HepG2 (cell line): ENCODE data around the gene GUCY1B1. TPM values are rescaled to one million over a fixed set of nuclear protein-coding genes. Genes with fewer than 3 reads are reported as not detected.

Experiments
- ATAC-seq: fragments of 200-7000 bp; cut with Tn5 transposase; 3 replicates; pipeline ENCODE4 v1.9.1; 2020; ENCODE audit warnings: mild to moderate bottlenecking, moderate library complexity
- BruUV-seq: library from RNA; stranded (reverse); fragments of 400-500 nt; replicated peaks from 2 replicates; lab custom pipeline; 2021; lab: Mats Ljungman, UMichigan
- CTCF ChIA-PET: fragments of 300-600 bp; formaldehyde crosslinking; extraction: SDS; loops from one replicate; lab custom pipeline; 2021; ENCODE audit warnings: low total read pairs, inconsistent platforms, low intra/inter-chr PET ratio; lab: Yijun Ruan, JAX
- POLR2A ChIA-PET: fragments of 350-600 bp; sonication (Branson Sonifier 250); formaldehyde crosslinking; loops from one replicate; lab custom pipeline; 2020; ENCODE audit warnings: antibody characterized with exemption, inconsistent platforms; lab: Yijun Ruan, JAX
- DNase-seq: peaks from one replicate; pipeline ENCODE4 v3.0.0-alpha.2; 2015; ENCODE audit warnings: low spot score
- FAIRE-seq: peaks from 3 replicates; lab custom pipeline; 2011; peaks lifted over from hg19 to GRCh38; lab: Jason Lieb, UNC
- H2AFZ ChIP-seq: one replicate; pipeline ENCODE4 v1.6.1; 2011; ENCODE audit warnings: low read length, inconsistent platforms
- H3K27ac ChIP-seq: fragments of 300-600 bp; 3 replicates; pipeline ENCODE4 v1.8.0; 2011; ENCODE audit warnings: mixed run types, mild to moderate bottlenecking, mixed read lengths, low read length, inconsistent platforms; ENCODE audit not compliant: insufficient read depth; ENCODE audit errors: extremely low read length
- H3K27me3 ChIP-seq, 2 experiments: fragments of 200-600 bp in 1 of 2; 2 replicates in 1 of 2; 3 replicates in 1 of 2; pipeline versions ENCODE4 v1.6.0 to v1.8.0; 2011; ENCODE audit warnings: low read length in 2 of 2, mild to moderate bottlenecking in 2 of 2, moderate library complexity in 2 of 2, inconsistent platforms in 1 of 2; ENCODE audit not compliant: insufficient read depth in 2 of 2, control insufficient read depth in 1 of 2
- H3K36me3 ChIP-seq, 2 experiments: fragments of 200-600 bp in 1 of 2; replicated peaks in 1 of 2; 2 replicates in 1 of 2; 3 replicates in 1 of 2; pipeline versions ENCODE4 v1.5.1 to v1.8.0; 2011; ENCODE audit warnings: low read length in 2 of 2, inconsistent platforms in 1 of 2; ENCODE audit not compliant: insufficient read depth in 2 of 2, control insufficient read depth in 1 of 2
- H3K4me1 ChIP-seq: 2 replicates; pipeline ENCODE4 v1.5.1; 2012; ENCODE audit warnings: low read length, inconsistent platforms; ENCODE audit not compliant: insufficient read depth
- H3K4me2 ChIP-seq: 2 replicates; pipeline ENCODE4 v1.6.0; 2011; ENCODE audit warnings: low read depth, low read length, inconsistent platforms
- H3K4me3 ChIP-seq, 3 experiments: fragments of 200-600 bp in 1 of 3; sonication (generic), shearing (Covaris generic) in 1 of 3; replicated peaks in 1 of 3; 2 replicates each; pipeline ENCODE4 v1.5.1; 2011 to 2016; ENCODE audit warnings: low read length in 3 of 3, inconsistent platforms in 2 of 3, low read depth in 2 of 3, mild to moderate bottlenecking in 2 of 3, control low read depth in 1 of 3, mixed read lengths in 1 of 3; ENCODE audit not compliant: insufficient read depth in 1 of 3
- H3K79me2 ChIP-seq: one replicate; pipeline ENCODE4 v1.6.1; 2011; ENCODE audit warnings: low read length, inconsistent platforms; ENCODE audit not compliant: insufficient read depth
- H3K9ac ChIP-seq: 2 replicates; pipeline ENCODE4 v1.6.0; 2011; ENCODE audit warnings: mild to moderate bottlenecking, low read depth, low read length, inconsistent platforms; ENCODE audit not compliant: insufficient read depth
- H3K9me3 ChIP-seq: 2 replicates; pipeline ENCODE4 v1.5.1; 2012; ENCODE audit warnings: mild to moderate bottlenecking, low read length
- H4K20me1 ChIP-seq: 2 replicates; pipeline ENCODE4 v1.6.0; 2011; ENCODE audit warnings: inconsistent platforms, mild to moderate bottlenecking, low read length, moderate library complexity; ENCODE audit not compliant: insufficient read depth
- SP4 ChIP-seq: sonication (generic); formaldehyde crosslinking; IDR thresholded peaks from 2 replicates; pipeline ENCODE4 v1.8.1; 2023; ENCODE audit warnings: mild to moderate bottlenecking, missing genetic modification reagents
- ZEB1 ChIP-seq: IDR thresholded peaks from 2 replicates; pipeline ENCODE4 v1.6.1; 2012; ENCODE audit warnings: mild to moderate bottlenecking, low read depth, inconsistent platforms; ENCODE audit not compliant: insufficient replicate concordance
- ZFP82 ChIP-seq: sonication (generic); formaldehyde crosslinking; IDR thresholded peaks from 2 replicates; pipeline ENCODE4 v1.5.1; 2020; ENCODE audit warnings: mild to moderate bottlenecking, missing genetic modification reagents, borderline replicate concordance
- ZNF607 ChIP-seq: sonication (generic); formaldehyde crosslinking; IDR thresholded peaks from 2 replicates; pipeline ENCODE4 v1.5.1; 2020; ENCODE audit warnings: missing genetic modification reagents, mild to moderate bottlenecking, borderline replicate concordance
- ZNF678 ChIP-seq: sonication (generic); formaldehyde crosslinking; IDR thresholded peaks from 2 replicates; pipeline ENCODE4 v1.4.0; 2020; ENCODE audit warnings: mild to moderate bottlenecking, missing genetic modification reagents
- WGBS: methylation state at CpG from one replicate; pipeline ENCODE4 v1.1.6; 2017; ENCODE audit warnings: low lambda C conversion rate; 5-methylcytosine and 5-hydroxymethylcytosine counted together
- in situ Hi-C: cut with HindIII; loops from 2 replicates; pipeline ENCODE4 v1.10.0; 2017; ENCODE audit warnings: low pct_unique_long_range_greater_than_20kb; ENCODE audit not compliant: extremely low pct_ligation_motif_present
- intact Hi-C: fragments of 100-400 bp; cut with micrococcal nuclease; formaldehyde crosslinking; loops from one replicate; pipeline ENCODE4 v1.10.0; 2022; ENCODE audit not compliant: unreplicated experiment
- polyA plus RNA-seq, 8 experiments: library from polyadenylated mRNA; depleted of rRNA in 3 of 8; stranded (reverse) in 7 of 8; unstranded in 1 of 8; fragments of >200 nt; fragmentation: Illumina TruSeq in 4 of 8; extraction: Trizol in 4 of 8; gene quantifications; 2 replicates each; pipeline versions ENCODE4 v1.2.1 to v1.2.3, GENCODE V29; 2011 to 2016; ENCODE audit warnings: low read depth in 4 of 8, missing spikeins in 1 of 8, mixed read lengths in 1 of 8; ENCODE audit not compliant: insufficient read depth in 1 of 8
- total RNA-seq, 5 experiments: library from RNA; depleted of rRNA; stranded (reverse); fragments of >200 nt; fragmentation: Illumina TruSeq; extraction: Trizol; gene quantifications; 2 replicates each; pipeline ENCODE4 v1.2.3, GENCODE V29; 2016; ENCODE audit warnings: low read depth in 1 of 5
- TF ChIP-seq, protein P1 (sequence below): sonication (generic); formaldehyde crosslinking; IDR thresholded peaks from 2 replicates; pipeline ENCODE4 v1.4.0; 2020; ENCODE audit warnings: low read depth, missing genetic modification reagents

The GUCY1B1 gene
- total and polyA plus RNA-seq, 2 of the 13 experiments (the other 11 are each of a cell fraction or from before 2014, with no cell fraction given): not detected

DNA sequence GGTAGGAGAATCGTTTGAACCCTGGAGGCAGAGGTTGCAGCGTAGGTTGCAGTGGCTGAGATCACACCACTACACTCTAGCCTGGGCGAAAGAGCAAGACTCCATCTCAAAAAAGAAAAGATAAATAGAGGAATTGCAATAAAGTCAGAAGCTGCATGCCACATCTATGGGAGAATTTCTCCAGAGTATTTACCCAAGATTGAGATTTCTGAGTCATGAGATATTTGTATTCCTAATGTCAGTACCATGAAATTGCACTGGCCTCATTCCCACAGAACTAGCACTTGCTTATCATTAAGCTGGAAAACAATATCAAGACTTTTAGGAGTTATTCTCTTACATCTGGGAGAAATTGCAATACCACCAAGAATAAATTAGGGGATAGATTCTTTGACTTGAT, 69.8 kb downstream of the GUCY1B1 start:
- CTCF ChIA-PET: no interaction called here
- Histone ChIP-seq H3K27ac (no peak overlapping the region), H3K4me2 (no peak overlapping the region), H3K9me3 (no peaks in the 10 kb centered on the region), H3K36me3 (no peaks in the 10 kb centered on the region), H4K20me1 (no peaks in the 10 kb centered on the region), H3K4me3 (no peak overlapping the region), H3K27me3 (no peaks in the 10 kb centered on the region), H3K4me1 (no peaks in the 10 kb centered on the region), H2AFZ (no peak overlapping the region), H3K9ac (no peak overlapping the region), H3K79me2 (no peaks in the 10 kb centered on the region)
- in situ Hi-C loops (no loop called here), intact Hi-C loops (no loop called here)
- 28% methylated on average over 3 of the region's 3 CpGs for WGBS
- BruUV-seq: no TSS peak
- ATAC-seq: no peak
- no peak for FAIRE-seq
- POLR2A ChIA-PET: no interaction called here
- DNase-seq: no peak
- TF ChIP-seq ZEB1 (no peak), ZNF607 (CRISPR knock-in tag) (no peak), SP4 (CRISPR knock-in tag) (no peak), ZFP82 (CRISPR knock-in tag) (no peak), ZNF678 (CRISPR knock-in tag) (no peak)
- TF ChIP-seq, protein P1, sequence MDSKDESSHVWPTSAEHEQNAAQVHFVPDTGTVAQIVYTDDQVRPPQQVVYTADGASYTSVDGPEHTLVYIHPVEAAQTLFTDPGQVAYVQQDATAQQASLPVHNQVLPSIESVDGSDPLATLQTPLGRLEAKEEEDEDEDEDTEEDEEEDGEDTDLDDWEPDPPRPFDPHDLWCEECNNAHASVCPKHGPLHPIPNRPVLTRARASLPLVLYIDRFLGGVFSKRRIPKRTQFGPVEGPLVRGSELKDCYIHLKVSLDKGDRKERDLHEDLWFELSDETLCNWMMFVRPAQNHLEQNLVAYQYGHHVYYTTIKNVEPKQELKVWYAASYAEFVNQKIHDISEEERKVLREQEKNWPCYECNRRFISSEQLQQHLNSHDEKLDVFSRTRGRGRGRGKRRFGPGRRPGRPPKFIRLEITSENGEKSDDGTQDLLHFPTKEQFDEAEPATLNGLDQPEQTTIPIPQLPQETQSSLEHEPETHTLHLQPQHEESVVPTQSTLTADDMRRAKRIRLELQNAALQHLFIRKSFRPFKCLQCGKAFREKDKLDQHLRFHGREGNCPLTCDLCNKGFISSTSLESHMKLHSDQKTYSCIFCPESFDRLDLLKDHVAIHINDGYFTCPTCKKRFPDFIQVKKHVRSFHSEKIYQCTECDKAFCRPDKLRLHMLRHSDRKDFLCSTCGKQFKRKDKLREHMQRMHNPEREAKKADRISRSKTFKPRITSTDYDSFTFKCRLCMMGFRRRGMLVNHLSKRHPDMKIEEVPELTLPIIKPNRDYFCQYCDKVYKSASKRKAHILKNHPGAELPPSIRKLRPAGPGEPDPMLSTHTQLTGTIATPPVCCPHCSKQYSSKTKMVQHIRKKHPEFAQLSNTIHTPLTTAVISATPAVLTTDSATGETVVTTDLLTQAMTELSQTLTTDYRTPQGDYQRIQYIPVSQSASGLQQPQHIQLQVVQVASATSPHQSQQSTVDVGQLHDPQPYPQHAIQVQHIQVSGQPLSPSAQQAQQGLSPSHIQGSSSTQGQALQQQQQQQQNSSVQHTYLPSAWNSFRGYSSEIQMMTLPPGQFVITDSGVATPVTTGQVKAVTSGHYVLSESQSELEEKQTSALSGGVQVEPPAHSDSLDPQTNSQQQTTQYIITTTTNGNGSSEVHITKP: no peak
